Stimulated activated CD8-positive, alpha-beta memory T cell treated with anti-CD3 and anti-CD28 coated beads, Interleukin-12 subunit alpha, Interleukin-12 subunit beta, amount 100 ng/mL, for 1 hour (primary cell): Measurements from ENCODE around the gene NTN5.

Source experiments
- DNase-seq: peaks from one replicate; pipeline ENCODE4 v3.0.0-alpha.2; 2020; ENCODE audit warnings: low read depth

The NTN5 gene

GRCh38 chr19:48629599-48630295 lies 43.1 kb downstream of the NTN5 start:
- no peak for DNase-seq

- no peak for DNase-seq
Measured at GRCh38 chr19:48629297-48629598, 43.6 kb downstream of the NTN5 start.

- DNase-seq: no peak
Measured at GRCh38 chr19:48628486-48629296, 44.1 kb downstream of the NTN5 start.

- DNase-seq: no peak
Measured at GRCh38 chr19:48627865-48628314, 44.9 kb downstream of the NTN5 start.

- DNase-seq: no peak
Measured at GRCh38 chr19:48627201-48627864, 45.5 kb downstream of the NTN5 start.

- no peak for DNase-seq
Measured at GRCh38 chr19:48625891-48626327, 46.9 kb downstream of the NTN5 start.

- no peak for DNase-seq
Measured at GRCh38 chr19:48624791-48625723, 47.8 kb downstream of the NTN5 start.

- peak; percentile 91 for DNase-seq
Measured at GRCh38 chr19:48624067-48624594, 48.7 kb downstream of the NTN5 start.

- no peak for DNase-seq
Measured at GRCh38 chr19:48623556-48624066, 49.2 kb downstream of the NTN5 start.

GRCh38 chr19:48619692-48620585 lies 52.9 kb downstream of the NTN5 start:
- no peak for DNase-seq

- peak; percentile 91 for DNase-seq
Measured at GRCh38 chr19:48618916-48619691, 53.7 kb downstream of the NTN5 start, which contains the start of the genes RPL18 and SPHK2. TSS of gene RPL18 (minus strand) at chr19:48619178. CDS start at chr19:48619143, 35 bp downstream. TSS of gene SPHK2 (plus strand) at chr19:48619506. CDS start at chr19:48620515, 1,009 bp downstream.

GRCh38 chr19:48618278-48618915 lies 54.4 kb downstream of the NTN5 start:
- no peak for DNase-seq

- no peak for DNase-seq
Measured at GRCh38 chr19:48617146-48617937, 55.5 kb downstream of the NTN5 start.

GRCh38 chr19:48616491-48617056 lies 56.2 kb downstream of the NTN5 start:
- DNase-seq: no peak

- DNase-seq: no peak
Measured at GRCh38 chr19:48616041-48616436, 56.8 kb downstream of the NTN5 start.

- DNase-seq: no peak
Measured at GRCh38 chr19:48615231-48616040, 57.4 kb downstream of the NTN5 start.
